ENCODE measurements around the gene ZNF155.

DNA sequence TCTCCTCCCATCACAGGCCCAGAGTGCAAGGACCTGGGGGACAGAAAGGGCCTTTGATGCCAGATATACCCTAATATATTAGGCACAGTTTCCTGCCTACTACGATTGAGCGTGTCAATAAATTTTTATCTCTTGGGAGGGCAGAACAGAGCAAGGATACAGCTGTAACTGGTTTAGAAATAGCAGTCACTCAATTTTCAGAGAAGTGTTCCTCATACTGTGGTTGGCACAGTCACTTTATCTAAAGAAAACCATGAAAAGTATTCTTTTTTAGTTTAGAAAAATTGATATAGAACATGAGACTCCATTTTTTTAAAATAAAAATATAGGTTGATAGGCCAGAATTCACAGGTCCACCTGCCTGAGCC lies 460 bp upstream of the ZNF155 start:
- TF ChIP-seq POLR2AphosphoS5 (IDR thresholded peaks at IDR 0.05; ENCODE audit: borderline replicate concordance, low read depth, low read length), result no peak
- no peak for TF ChIP-seq EZH2 (IDR thresholded peaks at IDR 0.05)
- no peak for TF ChIP-seq FOXP2 (optimal IDR thresholded peaks at IDR 0.05; ENCODE audit: control extremely low read depth, extremely low read length, insufficient read depth)
